Stimulated activated CD4-positive, alpha-beta T cell treated with anti-CD3 and anti-CD28 coated beads, Interleukin-2, amount 100 ng/mL, for 24 hours (primary cell): Measurements from ENCODE around the gene RNF130.

Experiments
- DNase-seq, 2 donors: peaks; one replicate each; pipeline ENCODE4 v3.0.0-alpha.2; 2020

Gene RNF130, protein sequence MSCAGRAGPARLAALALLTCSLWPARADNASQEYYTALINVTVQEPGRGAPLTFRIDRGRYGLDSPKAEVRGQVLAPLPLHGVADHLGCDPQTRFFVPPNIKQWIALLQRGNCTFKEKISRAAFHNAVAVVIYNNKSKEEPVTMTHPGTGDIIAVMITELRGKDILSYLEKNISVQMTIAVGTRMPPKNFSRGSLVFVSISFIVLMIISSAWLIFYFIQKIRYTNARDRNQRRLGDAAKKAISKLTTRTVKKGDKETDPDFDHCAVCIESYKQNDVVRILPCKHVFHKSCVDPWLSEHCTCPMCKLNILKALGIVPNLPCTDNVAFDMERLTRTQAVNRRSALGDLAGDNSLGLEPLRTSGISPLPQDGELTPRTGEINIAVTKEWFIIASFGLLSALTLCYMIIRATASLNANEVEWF

DNA sequence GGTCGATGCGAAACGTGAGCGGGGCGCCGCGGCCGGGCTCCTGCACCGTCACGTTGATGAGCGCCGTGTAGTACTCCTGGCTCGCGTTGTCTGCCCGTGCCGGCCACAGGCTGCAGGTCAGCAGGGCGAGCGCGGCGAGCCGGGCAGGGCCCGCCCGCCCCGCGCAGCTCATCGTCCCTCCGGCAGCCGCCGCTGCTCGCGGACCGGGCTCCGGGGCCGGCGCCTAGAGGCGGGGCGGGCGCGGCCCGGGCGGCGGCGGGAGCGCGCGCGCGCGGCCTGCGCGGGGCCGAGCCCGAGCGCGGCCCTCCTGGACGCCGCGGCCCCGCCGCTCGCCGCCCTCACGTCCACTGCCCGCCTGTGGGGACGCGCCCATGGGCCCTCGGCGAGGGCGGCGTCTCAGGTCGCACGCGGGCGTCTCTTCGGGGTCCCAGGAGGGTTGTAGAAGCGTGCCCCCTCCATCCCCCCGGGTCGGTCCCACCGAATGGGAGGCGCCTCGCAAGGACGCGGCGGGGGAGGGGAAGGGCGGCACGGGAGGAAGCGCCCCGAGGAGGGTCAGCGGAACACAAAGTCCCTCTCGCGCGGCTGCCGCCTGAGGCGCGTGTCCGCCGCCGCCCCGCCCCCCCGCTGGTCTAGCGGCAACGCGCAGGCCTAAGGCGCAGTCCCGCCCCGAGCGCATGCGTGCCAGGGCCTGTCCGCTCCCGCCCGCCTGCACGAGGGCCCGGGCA, at the start of gene RNF130:
Gene RNF130 (minus strand): TSS at position 229 of the 725 bp plus-strand sequence. CDS start 57 bp downstream, at position 172.
- peak; percentile 89 to 92 for DNase-seq

- DNase-seq = no peak
These were observed 48.9 kb upstream of the RNF130 start for GRCh38 chr5:180120237-180121101.

DNA sequence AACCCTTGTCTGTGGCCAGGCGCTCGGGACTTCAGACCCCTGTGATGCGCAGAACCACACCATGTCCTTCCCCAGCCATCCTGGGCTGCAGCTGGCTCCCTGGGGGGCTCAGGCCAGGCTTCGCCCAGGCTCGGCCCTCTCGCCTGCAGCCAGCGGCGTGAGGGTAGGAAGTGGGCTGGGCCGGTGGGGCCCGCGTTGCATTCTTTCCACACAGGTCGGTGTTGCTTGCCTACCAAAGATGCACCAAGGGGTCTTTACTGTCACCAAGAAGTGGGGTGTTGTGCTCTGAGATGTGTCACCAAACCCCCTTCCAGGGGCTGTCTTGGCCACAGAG, 48.3 kb upstream of the RNF130 start:
- no peak for DNase-seq

DNA sequence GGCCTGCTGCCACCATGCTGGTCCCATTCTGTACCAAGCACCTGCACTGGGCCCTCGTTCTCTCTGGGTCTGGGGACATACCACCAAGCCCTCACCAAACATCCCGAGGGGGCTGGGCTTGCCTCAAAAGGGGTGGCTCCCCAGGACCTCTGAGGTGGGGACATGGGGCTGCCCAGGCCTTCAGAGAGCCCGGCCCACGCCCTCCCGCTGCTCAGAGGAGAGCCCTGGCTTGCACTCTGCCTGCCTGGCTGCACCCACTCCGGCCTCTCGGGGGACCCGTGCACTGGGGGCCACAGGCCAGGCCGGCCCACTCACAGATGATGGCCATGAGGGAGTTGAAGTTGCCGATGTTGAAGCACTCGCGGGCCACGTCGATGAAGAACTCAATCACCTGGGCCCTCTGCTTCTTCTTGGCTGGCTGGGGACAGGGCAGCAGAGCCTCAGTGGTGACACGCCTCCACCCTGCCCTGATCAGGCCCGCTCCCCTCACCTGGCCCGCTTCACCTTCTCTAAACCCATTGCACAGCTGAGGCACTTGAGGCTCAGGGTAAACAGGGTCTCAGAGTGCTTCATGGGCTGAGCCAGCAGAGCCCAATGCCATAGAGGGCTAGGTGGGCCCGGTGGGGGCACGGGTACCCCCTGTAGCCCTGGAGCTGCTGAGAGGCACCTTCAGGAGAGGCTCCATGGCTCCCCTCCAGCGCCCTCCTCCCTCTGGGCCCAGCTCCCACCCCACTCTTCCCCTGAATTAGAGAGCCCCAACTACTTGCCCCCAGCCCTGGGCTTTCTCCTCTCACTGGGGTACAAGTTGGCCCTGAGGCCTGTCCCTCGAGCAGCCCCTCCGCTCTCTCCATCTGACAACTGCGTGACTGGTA, 47.7 kb upstream of the RNF130 start:
- no peak for DNase-seq

DNA sequence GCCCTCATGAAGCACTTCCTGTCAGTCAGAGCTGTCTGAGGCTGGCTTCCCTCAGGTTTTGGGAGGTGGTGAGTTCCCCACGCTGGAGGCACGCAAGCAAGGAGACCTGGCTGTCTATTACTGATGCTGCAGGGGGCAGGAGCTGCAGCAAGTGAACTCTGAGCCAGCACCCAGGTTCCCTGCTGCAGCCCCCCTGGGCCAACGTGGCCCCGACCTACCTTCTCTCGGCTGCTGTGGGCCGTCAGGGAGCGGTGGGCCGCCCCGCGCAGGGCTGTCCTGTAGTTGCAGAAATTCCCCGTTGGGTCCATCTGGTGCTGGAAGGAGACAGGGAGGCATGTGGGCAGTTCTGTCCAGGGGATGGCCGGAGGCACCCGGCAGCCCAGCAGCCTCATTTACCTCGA, 46.8 kb upstream of the RNF130 start:
- DNase-seq = no peak

DNA sequence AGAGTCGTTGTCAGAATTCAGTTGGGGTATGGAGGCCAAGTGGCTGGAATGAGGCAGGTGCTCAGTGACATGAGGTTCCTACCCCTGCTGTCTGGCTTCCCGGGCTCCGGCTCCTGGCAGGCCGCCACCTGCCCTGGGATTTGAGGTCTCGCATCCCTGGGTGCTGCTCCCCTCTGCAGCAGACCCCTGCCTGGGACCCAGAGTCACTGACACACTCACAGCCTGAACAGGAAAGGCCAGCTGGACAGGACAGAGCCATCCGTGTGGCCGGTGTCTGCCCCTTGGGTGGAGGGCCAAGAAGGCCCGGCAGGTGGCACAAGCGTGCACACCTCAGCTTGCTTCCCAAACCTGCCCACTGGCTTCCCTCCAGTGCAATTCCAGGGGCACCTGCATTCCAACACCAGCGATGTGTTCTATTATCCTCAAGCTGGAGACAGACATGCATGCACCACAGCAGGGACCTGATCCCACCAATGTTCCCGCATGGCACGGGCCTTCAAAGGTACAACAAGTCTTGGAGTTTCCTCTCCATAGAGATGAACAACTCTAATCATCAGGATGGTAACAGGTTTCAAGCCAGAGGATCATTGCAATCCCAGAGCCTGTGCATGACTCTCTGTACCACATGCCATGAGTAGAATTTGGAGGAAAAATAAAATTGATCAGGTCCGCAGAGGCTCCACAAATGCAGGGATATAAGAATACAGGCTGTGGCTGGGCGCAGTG, 45.6 kb upstream of the RNF130 start:
- DNase-seq = no peak

- DNase-seq = no peak
These were observed 44.8 kb upstream of the RNF130 start for GRCh38 chr5:180116077-180116999.

DNA sequence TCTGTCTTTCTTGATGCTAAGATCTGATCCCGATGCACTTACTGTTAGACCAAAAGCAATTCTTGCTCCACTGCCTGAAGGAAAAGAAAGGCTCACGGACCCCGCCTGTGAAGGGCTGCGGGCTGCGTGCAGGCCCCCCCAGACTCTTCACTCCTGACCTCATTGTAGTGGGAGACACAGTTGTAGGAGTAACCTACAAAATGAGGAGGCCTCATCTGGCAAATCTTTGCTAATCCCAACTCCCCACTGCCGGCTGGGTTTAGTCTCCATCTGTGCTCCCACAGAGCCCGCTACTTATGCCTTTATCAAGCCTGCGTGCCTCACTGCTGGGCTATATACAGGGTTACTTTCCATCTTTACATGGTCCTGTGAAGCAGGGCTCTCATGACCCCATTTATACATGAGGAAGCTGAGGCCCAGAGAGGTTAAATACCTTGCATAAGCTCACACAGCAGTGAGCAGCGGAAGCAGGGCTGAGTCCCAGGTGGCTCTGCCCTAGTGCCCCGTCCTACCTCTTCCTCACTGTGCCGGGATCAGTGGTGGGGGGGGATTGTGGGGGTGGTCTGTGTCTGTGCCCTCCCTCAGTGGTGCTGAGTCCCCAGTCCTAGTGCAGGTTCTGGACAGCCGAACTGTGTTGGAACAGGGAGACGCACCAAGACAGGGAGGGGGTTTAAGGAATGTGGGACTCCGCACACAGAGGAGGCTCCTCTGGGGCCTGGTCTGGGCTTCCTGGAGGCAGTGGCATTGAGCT, 43.9 kb upstream of the RNF130 start:
- DNase-seq = no peak

GRCh38 chr5:180114304-180115003, 42.9 kb upstream of the RNF130 start:
- no peak for DNase-seq

GRCh38 chr5:180113660-180114303, 42.2 kb upstream of the RNF130 start:
- no peak for DNase-seq

DNA sequence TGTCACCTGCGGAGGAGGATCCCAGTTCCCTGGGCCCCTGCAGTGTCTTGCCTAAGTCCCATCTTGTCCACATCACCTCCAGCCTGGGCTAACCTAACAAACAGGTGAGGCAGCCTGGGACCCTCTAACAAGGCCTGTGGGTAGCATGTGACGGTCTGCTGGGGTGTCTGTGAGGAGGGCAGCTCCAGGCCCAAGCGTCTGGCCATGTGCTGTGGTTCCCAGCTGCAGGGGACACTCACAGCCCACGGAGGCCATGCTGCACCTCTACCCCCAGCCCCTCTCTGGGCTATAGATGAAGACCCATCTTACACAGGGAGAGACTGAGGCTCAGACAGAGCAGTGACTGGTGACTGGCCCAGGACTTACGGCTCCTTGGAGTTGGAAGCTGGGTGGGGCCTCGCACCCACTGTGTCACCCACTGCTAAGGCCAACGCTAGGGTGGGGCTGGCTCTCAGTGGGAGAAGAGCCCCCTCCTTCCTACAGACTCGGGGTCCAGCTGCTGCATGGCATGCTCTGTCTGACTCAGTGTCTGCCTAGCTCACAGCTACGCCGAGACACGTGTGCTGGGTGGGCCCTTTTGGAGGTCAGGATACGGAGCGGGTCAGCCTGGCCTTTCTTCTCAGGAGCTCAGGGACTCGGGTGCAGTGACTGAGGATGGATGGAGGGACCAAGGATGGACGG, 40.8 kb upstream of the RNF130 start:
- DNase-seq = no peak

DNA sequence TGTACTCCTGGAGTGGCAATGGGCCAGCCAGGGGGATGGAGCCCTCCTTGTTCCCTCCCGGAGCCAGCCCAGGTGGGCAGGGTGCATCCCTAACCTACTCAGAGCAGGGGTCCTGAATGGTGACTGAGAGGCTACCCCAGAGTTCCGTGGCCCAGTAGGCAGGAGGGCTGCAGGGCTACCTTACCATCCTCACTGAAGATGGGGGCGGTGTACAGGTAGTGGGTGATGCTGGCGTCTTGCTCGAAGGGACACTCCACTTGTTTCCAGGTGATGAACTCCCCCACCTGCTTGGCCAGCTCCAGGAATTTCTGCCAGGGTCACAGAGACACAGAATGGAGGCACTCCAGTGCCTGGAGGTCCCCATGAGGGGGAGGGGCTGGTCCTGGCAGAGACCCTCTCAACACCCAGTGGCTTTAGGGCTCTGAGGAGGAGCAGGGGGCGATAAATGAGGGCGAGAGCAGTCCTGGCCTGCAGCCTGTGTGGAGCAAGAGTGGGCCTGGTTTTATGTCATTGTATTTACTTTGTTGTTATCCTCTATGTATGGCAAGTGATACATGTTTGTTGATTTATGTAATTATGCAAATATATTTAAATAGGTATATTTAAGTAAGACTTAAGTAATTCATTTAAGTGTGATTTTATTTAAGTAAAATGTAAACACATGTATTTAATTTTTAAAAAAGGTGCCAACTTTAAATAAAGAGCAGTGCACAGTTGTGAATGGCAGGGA, 39.9 kb upstream of the RNF130 start:
- no peak for DNase-seq

GRCh38 chr5:180109920-180110319, 38.4 kb upstream of the RNF130 start:
- DNase-seq = no peak

DNA sequence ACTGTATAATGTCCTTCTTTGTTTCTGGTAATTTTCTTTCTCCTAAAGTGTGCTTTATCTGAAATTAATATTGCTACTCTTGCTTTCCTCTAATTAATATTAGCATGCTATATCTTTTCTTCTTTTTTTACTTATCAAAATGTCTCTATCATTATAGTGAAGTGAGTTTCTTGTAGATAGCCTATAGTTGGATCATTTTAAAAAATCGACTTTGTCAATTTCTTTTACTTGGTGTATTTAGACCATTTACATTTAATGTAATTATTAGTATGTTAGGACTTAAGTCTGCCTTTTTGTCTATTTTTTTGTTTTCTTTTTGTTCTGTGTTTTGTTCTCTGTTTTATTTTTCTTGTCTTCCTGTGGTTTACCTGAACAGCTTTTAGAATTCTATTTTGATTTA, 35.4 kb upstream of the RNF130 start:
- no peak for DNase-seq

DNA sequence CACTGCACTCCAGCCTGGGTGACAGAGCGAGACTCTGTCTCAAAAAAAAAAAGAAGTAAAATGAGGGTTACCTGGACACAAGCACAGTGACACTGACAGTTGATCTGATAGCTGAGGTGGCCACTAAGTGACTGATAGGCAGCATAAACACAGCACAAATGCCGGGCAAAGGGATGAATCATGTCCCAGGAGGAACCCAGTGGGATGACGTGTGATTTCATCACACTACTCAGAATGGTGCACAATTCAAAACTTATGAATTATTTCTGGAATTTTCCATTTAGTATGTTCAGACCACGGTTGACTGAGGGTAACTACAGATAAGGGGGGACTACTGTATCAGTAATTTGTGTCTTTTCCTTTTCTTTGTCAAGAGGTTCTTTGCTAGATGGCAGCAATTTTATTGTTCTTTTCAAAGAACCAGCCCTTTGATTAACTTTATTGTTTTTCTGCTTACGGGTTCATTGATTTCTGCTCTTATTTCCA, 34.3 kb upstream of the RNF130 start:
- no peak for DNase-seq

DNA sequence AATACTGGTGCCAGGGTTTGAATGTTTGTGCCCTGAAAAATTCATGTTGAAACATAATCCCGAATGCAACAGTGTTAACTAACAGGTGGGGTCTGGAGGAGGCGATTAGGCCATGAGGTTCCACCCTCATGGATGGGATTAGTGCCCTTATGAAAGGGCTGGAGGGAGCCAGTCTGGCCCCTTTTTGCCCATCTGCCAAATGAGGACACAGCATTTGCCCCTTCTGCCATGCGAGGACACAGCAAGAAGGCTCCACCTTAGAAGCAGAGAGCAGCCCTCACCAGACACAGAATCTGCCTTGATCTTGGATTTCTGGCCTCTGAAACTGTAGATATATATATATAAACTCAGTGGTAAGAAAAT, 32.6 kb upstream of the RNF130 start:
- DNase-seq = no peak

DNA sequence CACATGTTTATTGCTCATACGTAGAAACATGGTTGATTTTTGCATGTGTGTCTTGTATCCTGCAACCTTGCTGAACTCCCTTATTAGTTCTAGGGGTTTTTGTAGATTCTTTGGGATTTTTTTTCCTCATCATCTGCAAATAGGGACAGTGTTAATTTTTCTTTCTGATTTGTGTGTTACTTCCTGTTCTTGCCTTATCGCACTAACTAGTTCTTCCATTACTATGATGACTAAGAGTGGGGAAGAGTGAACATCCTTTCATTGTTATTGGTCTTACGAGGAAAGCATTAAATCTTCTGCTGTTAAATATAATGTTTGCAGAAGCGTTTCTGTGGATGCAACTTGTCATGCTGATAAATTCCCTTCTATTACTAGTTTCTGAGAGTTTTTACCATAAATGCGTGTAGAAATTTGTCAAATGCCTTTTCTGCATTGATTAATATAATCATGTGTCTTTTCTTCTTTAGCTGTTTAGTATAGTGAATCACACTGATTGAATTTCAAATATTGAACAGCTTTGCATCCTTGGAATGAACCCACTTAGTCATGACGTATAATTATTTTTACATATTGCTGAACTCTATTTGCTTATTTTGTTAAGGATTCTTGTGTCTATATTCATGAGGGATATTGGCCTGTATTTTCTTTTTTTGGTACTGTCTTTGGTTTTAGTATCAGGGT, 32.1 kb upstream of the RNF130 start:
- DNase-seq = no peak
